ENCODE results near the gene USP3.

The USP3 gene

GRCh38 chr15:63576441-63576840, 72.0 kb downstream of the USP3 start:
- Histone ChIP-seq H3K27ac (no peak overlapping the region), H3K4me3 (ENCODE audit: low read depth in 1 of 2, low read length in 1 of 2) (no peak overlapping the region), H3K27me3 (no peaks in the 10 kb centered on the region), H3K9me3 (no peaks in the 10 kb centered on the region), H3K4me1 (ENCODE audit: control insufficient read depth in 1 of 2, insufficient read depth in 1 of 2, low read depth in 1 of 2, low read length in 1 of 2) (no peaks in the 10 kb centered on the region), H3K36me3 (peaks cover 90% of the 10 kb centered on the region)
- TF ChIP-seq, protein P1, sequence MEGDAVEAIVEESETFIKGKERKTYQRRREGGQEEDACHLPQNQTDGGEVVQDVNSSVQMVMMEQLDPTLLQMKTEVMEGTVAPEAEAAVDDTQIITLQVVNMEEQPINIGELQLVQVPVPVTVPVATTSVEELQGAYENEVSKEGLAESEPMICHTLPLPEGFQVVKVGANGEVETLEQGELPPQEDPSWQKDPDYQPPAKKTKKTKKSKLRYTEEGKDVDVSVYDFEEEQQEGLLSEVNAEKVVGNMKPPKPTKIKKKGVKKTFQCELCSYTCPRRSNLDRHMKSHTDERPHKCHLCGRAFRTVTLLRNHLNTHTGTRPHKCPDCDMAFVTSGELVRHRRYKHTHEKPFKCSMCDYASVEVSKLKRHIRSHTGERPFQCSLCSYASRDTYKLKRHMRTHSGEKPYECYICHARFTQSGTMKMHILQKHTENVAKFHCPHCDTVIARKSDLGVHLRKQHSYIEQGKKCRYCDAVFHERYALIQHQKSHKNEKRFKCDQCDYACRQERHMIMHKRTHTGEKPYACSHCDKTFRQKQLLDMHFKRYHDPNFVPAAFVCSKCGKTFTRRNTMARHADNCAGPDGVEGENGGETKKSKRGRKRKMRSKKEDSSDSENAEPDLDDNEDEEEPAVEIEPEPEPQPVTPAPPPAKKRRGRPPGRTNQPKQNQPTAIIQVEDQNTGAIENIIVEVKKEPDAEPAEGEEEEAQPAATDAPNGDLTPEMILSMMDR (IDR thresholded peaks at IDR 0.05) = no peak

DNA sequence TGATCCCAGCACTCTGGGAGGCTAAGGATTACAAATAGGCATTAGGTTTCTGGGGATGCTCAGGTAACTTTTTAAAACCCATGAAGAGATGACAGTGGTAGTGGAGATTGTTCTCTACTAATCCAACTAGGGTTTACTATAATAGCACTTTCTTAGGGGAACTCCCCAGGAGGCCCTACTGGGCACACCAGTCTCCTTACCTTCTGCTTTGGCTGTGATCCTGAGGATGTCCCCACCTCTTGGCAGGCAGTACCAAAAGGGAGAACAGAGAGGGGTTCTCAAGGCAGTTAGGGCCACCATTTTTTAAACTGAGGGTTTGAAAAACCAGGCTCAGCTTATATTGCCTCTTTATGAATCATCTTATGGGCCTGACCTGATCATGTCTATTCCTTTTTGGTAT, 77.8 kb downstream of the USP3 start:
- H3K27ac ChIP-seq = peak overlapping the region; percentile 27
- H3K27me3 ChIP-seq = no peaks in the 10 kb centered on the region
- no peaks in the 10 kb centered on the region for H3K9me3 ChIP-seq
- peaks cover 77% of the 10 kb centered on the region for H3K36me3 ChIP-seq
- TF ChIP-seq, protein P1 (IDR thresholded peaks at IDR 0.05) = no peak
- H3K4me3 ChIP-seq (ENCODE audit: low read depth in 1 of 2, low read length in 1 of 2) = no peak overlapping the region
- H3K4me1 ChIP-seq (ENCODE audit: control insufficient read depth in 1 of 2, insufficient read depth in 1 of 2, low read depth in 1 of 2, low read length in 1 of 2) = no peaks in the 10 kb centered on the region

DNA sequence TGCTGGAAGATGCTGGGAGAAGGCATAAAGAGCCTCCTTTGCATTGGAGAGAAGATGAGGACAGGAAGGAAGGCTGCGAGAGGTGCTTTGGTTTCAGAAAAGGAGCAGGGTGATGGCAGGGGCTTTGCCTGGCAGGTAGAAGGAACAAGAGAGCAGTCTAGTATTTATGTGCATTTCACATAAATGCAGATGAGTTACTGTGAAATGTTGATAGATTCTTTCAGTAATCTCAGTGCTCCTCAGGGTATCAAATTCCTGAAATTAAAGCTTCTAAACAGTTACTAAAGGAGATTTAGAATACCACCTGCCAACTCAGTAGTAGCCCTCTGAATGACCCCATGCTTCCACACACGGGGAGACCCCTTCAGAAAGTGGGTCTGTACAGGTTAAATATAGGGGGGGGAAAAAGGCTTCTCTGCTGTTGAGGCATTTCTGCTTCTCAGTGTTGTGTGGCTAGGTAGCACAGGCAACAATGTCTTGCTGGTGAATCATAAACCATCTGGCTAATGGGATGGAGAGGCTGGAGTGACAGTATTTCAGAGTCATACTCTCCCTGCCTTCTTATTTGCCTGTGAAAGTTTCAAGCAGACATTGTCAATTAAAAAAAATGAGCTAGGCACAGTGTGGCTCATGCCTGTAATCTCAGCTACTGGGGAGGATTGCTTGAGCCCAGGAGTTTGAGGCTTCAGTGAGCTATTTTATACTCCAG, 78.5 kb downstream of the USP3 start:
- no peaks in the 10 kb centered on the region for H3K4me1 ChIP-seq (ENCODE audit: control insufficient read depth in 1 of 2, insufficient read depth in 1 of 2, low read depth in 1 of 2, low read length in 1 of 2)
- no peaks in the 10 kb centered on the region for H3K9me3 ChIP-seq
- TF ChIP-seq, protein P1 (IDR thresholded peaks at IDR 0.05) = no peak
- no peak overlapping the region for H3K4me3 ChIP-seq (ENCODE audit: low read depth in 1 of 2, low read length in 1 of 2)
- peak overlapping the region; percentile 27 for H3K27ac ChIP-seq
- no peaks in the 10 kb centered on the region for H3K27me3 ChIP-seq
- peaks cover 77% of the 10 kb centered on the region for H3K36me3 ChIP-seq

DNA sequence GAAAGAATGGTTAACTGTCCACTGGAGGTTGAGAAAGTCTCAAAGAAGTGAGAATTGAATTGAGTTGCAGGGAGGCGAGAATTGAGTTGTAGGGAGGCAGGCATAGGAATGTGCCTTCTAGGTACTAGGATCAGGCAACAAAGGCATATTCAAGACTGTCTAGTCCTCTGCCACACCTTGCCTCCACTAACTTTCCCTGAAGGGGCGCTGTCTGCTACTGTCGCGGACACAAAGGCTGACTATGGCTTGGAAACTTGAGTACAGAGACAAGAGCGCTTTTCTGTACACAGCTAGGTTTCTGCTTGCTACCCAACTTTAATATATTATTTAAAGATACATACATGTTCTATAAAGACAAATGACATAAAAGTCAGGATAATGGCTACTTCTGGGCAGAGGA, 82.4 kb downstream of the USP3 start:
- H3K9me3 ChIP-seq = no peaks in the 10 kb centered on the region
- no peaks in the 10 kb centered on the region for H3K4me1 ChIP-seq (ENCODE audit: control insufficient read depth in 1 of 2, insufficient read depth in 1 of 2, low read depth in 1 of 2, low read length in 1 of 2)
- no peak overlapping the region for H3K27ac ChIP-seq
- no peaks in the 10 kb centered on the region for H3K27me3 ChIP-seq
- H3K36me3 ChIP-seq = peaks cover 87% of the 10 kb centered on the region
- H3K4me3 ChIP-seq (ENCODE audit: low read depth in 1 of 2, low read length in 1 of 2) = no peak overlapping the region
- TF ChIP-seq, protein P1 (IDR thresholded peaks at IDR 0.05) = no peak

DNA sequence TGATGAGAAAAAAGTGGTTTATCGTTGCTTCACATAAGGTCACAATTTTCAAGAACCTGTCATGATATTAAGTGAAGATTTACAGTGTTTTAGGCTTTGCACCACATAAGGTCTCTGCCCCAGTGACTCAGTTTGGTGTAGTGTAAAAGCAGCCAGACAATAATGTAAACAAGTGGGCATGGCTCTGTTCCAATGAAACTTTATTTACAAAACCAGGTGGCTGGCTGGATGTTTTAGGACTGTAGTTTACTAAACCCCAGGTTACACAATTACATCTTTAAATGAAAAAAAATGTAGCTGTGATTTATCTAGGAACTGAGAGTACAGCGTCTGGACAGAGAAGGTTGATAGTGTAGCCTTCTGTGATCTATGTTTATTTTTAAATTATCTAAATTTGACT, 83.1 kb downstream of the USP3 start:
- TF ChIP-seq, protein P1 (IDR thresholded peaks at IDR 0.05) = no peak
- Histone ChIP-seq H3K36me3 (peaks cover 87% of the 10 kb centered on the region), H3K27me3 (no peaks in the 10 kb centered on the region), H3K9me3 (no peaks in the 10 kb centered on the region), H3K4me1 (ENCODE audit: control insufficient read depth in 1 of 2, insufficient read depth in 1 of 2, low read depth in 1 of 2, low read length in 1 of 2) (no peaks in the 10 kb centered on the region), H3K4me3 (ENCODE audit: low read depth in 1 of 2, low read length in 1 of 2) (no peak overlapping the region), H3K27ac (no peak overlapping the region)
